ENCODE data around the gene ARL1.
"Not testable (repeated sequence)": the region's sequence is repeated elsewhere in the genome, so short reads cannot be mapped to it uniquely, and the experiment has no call there.

Gene ARL1

DNA sequence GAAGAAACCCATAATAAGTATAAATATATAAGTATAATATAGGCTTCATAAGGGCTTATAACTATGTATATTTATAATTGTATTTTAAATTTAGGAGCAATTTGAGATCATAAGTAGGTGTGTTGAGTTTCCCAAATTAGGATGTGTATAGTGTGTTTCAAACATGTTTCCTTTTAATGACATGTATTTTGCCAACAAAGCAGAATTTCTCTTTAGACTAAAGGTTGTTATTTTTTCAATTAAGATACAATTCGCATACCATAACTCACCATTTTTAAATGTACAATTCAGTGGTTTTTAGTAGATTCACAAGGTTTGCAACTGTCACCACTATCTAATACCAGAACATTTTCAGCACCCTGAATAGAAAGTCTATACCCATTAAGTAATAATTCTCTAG, 7.7 kb upstream of the ARL1 start:
- TF ChIP-seq, protein P1, sequence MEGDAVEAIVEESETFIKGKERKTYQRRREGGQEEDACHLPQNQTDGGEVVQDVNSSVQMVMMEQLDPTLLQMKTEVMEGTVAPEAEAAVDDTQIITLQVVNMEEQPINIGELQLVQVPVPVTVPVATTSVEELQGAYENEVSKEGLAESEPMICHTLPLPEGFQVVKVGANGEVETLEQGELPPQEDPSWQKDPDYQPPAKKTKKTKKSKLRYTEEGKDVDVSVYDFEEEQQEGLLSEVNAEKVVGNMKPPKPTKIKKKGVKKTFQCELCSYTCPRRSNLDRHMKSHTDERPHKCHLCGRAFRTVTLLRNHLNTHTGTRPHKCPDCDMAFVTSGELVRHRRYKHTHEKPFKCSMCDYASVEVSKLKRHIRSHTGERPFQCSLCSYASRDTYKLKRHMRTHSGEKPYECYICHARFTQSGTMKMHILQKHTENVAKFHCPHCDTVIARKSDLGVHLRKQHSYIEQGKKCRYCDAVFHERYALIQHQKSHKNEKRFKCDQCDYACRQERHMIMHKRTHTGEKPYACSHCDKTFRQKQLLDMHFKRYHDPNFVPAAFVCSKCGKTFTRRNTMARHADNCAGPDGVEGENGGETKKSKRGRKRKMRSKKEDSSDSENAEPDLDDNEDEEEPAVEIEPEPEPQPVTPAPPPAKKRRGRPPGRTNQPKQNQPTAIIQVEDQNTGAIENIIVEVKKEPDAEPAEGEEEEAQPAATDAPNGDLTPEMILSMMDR (IDR thresholded peaks at IDR 0.05; ENCODE audit: extremely low read depth, missing control alignments): no peak
- DNase-seq (ENCODE audit: low spot score): no peak

DNA sequence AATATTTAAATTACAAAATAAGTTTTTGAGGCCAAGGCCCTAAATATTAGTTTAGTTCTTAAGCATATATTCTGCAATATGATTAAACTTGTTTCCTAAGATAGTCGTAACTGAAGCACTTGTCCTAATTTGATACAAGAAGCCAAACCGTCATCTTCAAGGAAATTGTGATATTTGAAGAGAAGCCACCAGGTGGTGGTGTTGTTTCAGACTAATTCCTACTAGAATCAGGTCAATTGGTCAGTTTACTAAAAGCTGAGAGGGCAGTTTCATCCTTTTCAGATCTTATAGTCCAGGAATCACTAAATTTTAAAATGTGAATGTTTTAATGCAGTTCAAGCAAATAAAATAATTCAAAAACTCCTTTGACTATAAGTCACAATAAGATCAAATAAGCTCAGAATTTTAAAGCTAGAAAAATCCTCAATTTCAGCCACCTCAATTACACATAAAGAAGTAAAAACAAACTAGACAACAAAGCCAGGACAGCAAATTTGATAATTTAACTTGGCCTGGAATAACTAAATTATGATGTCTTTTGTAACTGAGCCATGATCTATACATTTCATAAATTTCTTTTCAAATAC, 7.1 kb upstream of the ARL1 start:
- DNase-seq (ENCODE audit: low spot score): peak; percentile 56
- TF ChIP-seq, protein P1 (IDR thresholded peaks at IDR 0.05; ENCODE audit: extremely low read depth, missing control alignments): peak; percentile 10

GRCh38 chr12:101410169-101410568, 2.6 kb upstream of the ARL1 start:
- not testable (repeated sequence) for DNase-seq (ENCODE audit: low spot score)

DNA sequence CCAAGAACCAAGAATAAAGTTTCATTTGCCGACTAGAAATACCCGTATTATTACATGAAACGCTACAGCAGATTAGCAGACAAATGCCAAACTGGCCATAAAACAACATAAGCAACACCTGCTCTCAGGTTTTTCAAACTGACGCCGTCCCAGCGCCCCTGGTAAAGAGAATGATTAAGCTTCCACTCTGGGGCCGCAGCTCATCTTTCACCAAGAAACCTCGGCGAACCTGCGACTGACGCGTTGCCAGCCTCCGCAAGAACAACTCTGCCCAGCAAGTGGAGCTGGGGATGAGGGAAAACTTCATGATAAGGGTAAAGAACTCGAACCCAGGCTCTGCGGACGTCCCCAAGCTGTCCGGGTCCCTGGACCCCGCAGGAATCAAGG, 530 bp downstream of the ARL1 start:
- DNase-seq (ENCODE audit: low spot score): peak; percentile 5
- TF ChIP-seq, protein P1 (IDR thresholded peaks at IDR 0.05; ENCODE audit: extremely low read depth, missing control alignments): no peak

GRCh38 chr12:101391181-101391580, 16.4 kb downstream of the ARL1 start:
- DNase-seq (ENCODE audit: low spot score): not testable (repeated sequence)

DNA sequence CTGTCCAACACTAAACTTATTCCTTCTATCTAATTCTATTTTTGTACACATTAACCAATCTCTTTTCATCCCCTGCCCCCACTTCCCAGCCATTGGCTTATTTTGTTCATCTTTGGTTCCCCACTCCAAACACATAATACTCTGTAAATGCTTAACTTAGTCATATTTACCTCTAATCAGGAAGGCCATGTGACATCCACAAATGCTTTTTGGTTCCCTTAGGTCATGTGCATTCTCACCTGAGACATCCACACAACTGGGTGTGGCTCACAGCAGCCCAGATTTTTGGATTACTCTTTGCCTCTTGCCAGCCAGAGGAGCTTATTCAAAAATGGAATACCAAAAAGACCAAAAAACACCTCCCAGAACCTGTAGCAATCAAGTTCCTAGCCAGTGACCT, 28.4 kb downstream of the ARL1 start:
- TF ChIP-seq, protein P1 (IDR thresholded peaks at IDR 0.05; ENCODE audit: extremely low read depth, missing control alignments): no peak
- no peak for DNase-seq (ENCODE audit: low spot score)

DNA sequence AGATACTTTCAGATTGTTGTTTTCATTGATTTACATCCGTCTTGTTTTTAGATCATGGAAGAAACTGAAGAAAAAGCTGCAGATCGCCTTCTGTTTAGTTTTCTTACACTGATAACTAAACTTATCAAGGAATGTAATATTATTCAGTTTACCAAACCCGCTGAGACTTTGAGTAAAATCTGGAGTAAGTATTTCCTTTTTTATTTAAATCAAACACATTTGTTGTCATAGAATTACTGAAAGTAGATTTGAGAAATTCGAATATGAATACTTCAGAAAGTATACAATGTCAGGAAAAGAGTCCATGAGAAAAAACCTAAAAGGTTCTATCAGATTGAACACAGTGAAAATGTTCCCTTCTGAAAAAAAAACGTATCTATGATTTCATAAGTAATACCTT, 32.0 kb downstream of the ARL1 start:
- TF ChIP-seq, protein P1 (IDR thresholded peaks at IDR 0.05; ENCODE audit: extremely low read depth, missing control alignments): no peak
- DNase-seq (ENCODE audit: low spot score): no peak

DNA sequence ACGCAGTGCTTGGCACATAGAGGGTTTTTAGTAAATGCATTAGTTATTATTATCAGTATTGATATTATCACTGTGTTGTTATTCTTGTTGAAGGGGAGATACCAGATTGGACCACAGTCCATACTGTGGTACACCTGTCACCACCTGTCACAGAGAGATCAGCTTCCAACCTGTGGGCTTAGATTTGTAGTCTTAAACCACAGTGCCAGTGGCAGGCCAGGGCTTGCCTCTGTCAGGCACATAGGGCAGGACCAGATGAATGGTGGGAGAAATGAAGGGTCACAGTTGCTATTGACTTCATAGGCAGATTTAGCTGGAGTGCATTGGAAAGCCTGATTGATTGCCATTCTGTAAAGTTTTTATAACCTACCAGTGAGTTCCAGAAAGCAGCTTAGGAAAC, 35.1 kb downstream of the ARL1 start:
- no peak for DNase-seq (ENCODE audit: low spot score)
- TF ChIP-seq, protein P1 (IDR thresholded peaks at IDR 0.05; ENCODE audit: extremely low read depth, missing control alignments): no peak

All from GM20000 (cell line).